ENCODE measurements around the gene ZNF91. TPM values are rescaled to one million over a fixed set of nuclear protein-coding genes. Genes with fewer than 3 reads are reported as not detected.
"Not testable (repeated sequence)": the region's sequence is repeated elsewhere in the genome, so short reads cannot be mapped to it uniquely, and the experiment has no call there.

Gene ZNF91
- 13.2 TPM in 2 replicates for total RNA-seq (2014; rRNA removed; shearing (Covaris generic))
- polyA plus RNA-seq (2015; cell fraction: cytosol; rRNA removed): 5.7 and 8.9 TPM in 2 replicates
- polyA plus RNA-seq (2015; cell fraction: nucleus; rRNA removed): 16.3 and 21.2 TPM in 2 replicates

DNA sequence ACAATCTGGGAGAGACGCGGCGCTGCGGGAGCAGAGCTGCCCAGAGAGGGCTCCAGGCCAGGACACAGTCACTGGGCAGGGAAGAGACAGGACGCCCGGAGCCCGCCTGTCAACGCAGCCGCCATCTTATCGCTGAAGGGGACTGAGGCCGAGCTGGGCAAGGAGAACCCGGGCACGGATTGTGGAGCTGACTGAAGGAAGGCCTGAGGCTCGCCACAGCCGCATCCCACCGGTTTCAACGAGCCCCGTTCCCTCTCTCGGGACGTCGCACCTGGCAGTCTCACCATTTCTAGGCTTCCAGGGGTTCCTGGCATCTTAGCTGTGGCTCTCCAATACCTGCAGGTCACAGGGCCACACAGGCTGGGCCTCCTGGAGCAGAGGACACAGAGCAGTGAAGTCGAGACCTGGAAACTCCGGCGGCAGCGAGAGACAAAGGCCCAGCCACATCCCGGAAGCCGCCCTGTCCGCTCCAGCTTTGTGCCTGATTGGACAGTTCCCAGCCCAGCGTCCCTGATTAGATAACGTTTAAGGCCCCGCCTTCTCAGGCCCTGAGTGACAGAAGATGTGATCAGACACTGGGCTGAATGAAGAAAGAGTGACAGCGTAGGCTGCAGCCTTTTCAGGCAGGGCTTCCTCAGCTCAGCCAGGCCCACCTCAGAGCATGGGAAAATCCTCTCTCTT lies at the start of gene ZNF91:
Gene ZNF91 (minus strand): TSS at position 431 of the 681 bp plus-strand sequence. CDS start 117 bp downstream, at position 314.
- peak; percentile 94 for DNase-seq (ENCODE audit: low read depth, low spot score)
- in situ Hi-C loops (cut with HindIII; ENCODE audit: low pct_unique_long_range_greater_than_20kb, low sequenced_read_pairs): no loop called here

DNA sequence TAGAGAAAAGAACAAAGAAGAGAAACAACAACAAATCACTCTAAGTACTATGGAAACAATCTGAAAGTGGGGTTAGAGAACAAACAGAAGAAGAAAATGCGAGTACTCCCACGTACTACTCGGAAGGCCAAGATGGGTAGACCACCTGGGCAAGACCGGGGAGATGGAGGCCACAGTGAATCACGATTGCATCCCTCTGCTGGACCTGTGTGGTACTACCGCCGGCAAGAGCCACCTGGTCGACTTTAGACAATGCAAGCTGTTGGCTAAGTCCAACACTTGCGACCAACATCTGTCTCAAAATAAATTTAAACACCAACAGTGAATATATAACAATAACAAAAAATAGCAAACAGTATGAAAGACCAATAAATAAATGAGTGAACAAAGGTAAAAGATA lies 45.5 kb upstream of the ZNF91 start:
- DNase-seq (ENCODE audit: low read depth, low spot score): peak; percentile 19
- in situ Hi-C loops (cut with HindIII; ENCODE audit: low pct_unique_long_range_greater_than_20kb, low sequenced_read_pairs): no loop called here

DNA sequence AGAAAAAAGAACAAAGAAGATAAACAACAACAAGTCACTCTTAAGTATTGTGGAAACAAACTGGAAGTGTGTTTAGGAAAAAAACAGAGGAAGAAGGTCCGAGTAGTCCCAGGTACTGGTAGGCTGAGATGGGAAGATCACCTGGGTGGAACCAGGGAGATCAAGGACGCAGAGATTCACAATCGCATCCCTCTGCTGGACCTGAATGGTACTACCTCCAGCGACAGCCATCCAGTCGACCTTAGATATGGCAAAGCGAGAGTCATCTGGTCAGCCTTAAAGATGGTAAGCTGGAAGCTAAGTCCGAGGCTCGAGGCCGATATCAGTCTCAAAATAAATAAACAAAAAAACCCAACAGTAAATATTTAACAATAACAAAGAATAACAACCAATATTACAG lies 44.9 kb upstream of the ZNF91 start:
- DNase-seq (ENCODE audit: low read depth, low spot score): peak; percentile 26

DNA sequence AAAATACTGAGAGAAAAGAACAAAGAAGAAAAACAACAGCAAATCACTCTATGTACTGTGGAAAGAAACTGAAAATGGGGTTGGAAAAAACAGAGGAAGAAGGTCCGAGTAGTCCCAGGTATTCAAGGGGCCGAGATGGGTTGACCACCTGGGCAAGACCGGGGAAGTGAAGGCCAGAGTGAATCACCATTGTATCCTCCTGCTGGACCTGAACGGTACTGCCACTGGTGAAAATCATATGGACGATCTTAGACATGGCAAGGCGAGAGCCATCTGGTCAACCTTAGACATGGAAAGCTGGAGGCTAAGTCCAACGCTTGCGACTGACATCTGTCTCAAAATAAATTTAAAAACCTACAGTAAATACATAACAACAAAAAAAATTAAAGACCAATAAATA lies 44.4 kb upstream of the ZNF91 start:
- DNase-seq (ENCODE audit: low read depth, low spot score): no peak
- in situ Hi-C loops (cut with HindIII; ENCODE audit: low pct_unique_long_range_greater_than_20kb, low sequenced_read_pairs): no loop called here

More for the DNA sequence above, 44.9 kb upstream of the ZNF91 start:
- in situ Hi-C loops (cut with HindIII; ENCODE audit: low pct_unique_long_range_greater_than_20kb, low sequenced_read_pairs): no loop called here

DNA sequence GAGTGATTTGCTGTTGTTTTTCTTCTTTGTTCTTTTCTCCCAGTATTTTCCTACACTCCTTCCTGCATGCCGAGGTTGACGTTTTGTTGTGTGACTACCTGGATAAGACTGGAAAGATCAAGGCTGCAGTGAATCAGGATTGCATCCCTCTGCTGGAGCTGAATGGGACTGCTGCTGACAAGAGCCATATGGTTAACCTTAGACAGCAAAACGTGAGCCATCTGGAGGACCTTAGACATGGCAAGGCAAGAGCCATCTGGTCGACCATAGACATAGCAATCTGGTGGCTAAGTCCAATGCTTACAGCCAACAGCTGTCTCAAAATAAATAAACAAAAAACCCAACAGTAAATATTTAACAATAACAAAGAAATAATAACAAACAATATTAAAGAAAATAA lies 42.6 kb upstream of the ZNF91 start:
- in situ Hi-C loops (cut with HindIII; ENCODE audit: low pct_unique_long_range_greater_than_20kb, low sequenced_read_pairs): no loop called here
- DNase-seq (ENCODE audit: low read depth, low spot score): no peak

DNA sequence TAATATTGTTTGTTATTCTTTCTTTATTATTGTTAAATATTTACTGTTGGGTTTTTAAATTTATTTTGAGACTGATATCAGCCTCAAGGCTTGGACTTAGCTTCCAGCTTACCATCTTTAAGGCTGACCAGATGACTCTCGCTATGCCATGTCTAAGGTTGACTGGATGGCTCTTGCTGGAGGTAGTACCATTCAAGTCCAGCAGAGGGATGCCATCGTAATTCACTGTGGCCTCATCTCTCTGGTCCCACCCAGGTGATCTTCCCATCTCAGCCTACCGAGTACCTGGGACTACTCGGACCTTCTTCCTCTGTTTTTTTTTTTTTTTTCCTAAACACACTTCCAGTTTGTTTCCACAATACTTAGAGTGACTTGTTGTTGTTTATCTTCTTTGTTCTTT lies 41.7 kb upstream of the ZNF91 start:
- peak; percentile 29 for DNase-seq (ENCODE audit: low read depth, low spot score)

DNA sequence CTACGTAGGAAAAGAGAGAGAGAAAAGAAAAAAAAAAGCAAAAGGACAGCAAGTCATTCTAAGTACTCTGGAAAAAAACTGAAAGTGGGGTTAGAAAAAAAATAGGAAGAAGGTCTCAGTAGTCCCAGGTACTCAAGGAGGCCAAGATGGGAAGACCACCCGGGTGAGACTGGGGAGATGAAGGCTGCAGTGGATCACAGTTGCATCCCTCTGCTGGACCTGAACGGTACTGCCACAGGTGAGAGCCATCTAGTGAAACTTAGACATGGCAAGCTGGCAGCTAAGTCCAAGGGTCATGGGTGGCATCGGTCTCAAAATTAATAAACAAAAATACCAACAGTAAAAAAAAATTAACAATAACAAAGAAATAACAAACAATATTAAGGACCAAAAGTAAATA lies 41.0 kb upstream of the ZNF91 start:
- in situ Hi-C loops (cut with HindIII; ENCODE audit: low pct_unique_long_range_greater_than_20kb, low sequenced_read_pairs): no loop called here
- DNase-seq (ENCODE audit: low read depth, low spot score): no peak

More for the DNA sequence above, 41.7 kb upstream of the ZNF91 start:
- in situ Hi-C loops (cut with HindIII; ENCODE audit: low pct_unique_long_range_greater_than_20kb, low sequenced_read_pairs): no loop called here

DNA sequence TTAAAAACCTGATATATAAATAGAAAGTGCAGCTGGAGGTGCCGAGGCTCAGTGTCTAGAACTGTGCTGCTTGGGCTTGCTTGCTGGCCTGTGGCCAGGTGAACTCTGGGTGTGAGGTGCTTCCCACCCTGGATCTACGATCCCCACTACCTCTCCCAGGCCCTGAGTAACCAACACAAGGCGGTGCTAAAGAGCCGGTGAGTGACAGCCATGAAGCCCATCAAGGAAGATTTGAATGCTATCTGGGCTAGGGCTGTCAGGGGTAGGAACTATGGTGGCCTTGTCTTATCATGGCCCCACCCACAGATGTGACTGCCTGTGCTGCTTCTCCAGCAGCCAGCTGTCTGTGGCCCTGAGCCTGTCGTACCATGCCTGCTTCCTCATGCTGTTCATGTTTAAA lies 25.6 kb upstream of the ZNF91 start:
- in situ Hi-C loops (cut with HindIII; ENCODE audit: low pct_unique_long_range_greater_than_20kb, low sequenced_read_pairs): no loop called here
- DNase-seq (ENCODE audit: low read depth, low spot score): no peak

DNA sequence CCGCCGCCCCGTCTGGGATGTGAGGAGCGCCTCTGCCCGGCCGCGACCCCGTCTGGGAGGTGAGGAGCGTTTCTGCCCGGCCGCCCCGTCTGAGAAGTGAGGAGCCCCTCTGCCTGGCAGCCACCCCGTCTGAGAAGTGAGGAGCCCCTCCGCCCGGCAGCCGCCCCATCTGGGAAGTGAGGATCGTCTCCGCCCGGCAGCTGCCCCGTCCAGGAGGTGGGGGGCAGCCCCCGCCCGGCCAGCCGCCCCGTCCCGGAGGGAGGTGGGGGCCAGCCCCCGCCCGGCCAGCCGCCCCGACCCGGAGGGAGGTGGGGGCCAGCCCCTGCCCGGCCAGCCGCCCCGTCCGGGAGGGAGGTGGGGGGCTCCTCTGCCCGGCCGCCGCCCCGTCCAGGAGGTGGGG lies 24.0 kb upstream of the ZNF91 start:
- in situ Hi-C loops (cut with HindIII; ENCODE audit: low pct_unique_long_range_greater_than_20kb, low sequenced_read_pairs); DNase-seq (ENCODE audit: low read depth, low spot score): not testable (repeated sequence)

DNA sequence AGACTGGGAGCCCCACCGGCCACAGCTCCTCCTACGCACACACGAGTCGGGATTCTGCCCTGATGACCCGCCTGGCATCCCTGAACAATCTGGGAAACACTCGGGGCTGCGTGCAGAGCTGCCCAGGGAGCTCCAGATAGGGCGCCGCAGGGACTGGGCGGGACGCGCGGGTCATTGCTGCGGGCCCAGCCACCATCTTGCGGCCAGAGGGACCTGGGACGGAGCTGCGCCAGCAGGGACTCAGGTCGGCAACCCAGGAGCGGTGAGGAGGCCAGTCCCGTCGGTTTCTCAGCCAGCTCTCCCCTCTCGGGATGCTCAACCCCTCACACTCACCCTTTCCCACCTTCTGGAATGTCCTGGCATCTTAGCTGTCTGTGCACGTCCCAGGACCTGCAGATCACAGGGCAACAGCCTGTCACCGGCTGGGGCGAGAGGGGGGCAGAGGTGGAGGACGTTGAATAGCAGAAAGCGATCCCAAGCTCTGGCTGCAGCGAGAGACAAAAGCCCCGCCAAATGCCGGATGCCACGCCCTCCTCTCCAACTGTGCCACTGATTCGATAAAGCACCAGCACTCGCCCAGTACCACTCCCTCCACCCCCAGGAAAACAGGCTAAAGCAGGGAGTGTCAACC lies 20.4 kb upstream of the ZNF91 start:
- in situ Hi-C loops (cut with HindIII; ENCODE audit: low pct_unique_long_range_greater_than_20kb, low sequenced_read_pairs): no loop called here
- no peak for DNase-seq (ENCODE audit: low read depth, low spot score)

DNA sequence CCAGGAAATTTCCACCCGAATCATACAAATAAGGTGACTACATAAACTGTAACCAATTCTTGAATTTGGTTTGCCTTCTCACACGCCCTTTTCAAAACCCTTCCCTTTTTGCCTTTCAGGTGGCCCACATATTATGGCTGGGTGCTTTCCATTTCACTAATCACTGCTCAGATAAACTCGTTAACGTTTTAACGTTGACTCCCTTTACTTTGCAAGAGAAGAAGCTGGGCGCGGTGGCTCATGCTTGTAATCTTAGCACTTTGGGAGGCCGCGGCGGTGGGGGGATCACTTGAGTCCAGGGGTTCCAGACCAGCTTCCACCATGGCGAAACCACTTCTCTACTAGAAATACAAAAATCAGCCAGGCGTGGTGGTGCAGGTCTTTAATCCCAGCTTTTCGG lies 19.8 kb upstream of the ZNF91 start:
- no peak for DNase-seq (ENCODE audit: low read depth, low spot score)
- in situ Hi-C loops (cut with HindIII; ENCODE audit: low pct_unique_long_range_greater_than_20kb, low sequenced_read_pairs): no loop called here

DNA sequence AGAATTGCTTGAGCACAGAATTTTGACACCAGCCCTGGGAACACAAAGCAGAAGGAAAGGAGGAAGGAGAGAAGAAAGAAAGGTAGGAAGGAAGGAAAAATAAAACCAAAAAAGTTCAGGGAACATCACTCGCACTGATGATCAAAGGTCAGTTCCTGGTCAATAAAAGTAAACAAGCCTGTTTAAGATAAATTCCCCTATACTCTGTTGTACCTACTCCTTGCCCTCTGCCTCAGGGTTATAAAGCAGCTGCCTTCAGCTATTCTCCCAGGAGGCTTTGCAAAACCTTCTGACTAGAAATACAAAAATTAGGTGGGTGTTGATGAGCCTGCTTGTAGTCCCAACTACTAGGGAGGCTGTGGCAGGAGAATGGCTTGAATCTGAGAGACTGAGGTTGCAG lies 14.9 kb upstream of the ZNF91 start:
- DNase-seq (ENCODE audit: low read depth, low spot score): no peak
- in situ Hi-C loops (cut with HindIII; ENCODE audit: low pct_unique_long_range_greater_than_20kb, low sequenced_read_pairs): no loop called here

DNA sequence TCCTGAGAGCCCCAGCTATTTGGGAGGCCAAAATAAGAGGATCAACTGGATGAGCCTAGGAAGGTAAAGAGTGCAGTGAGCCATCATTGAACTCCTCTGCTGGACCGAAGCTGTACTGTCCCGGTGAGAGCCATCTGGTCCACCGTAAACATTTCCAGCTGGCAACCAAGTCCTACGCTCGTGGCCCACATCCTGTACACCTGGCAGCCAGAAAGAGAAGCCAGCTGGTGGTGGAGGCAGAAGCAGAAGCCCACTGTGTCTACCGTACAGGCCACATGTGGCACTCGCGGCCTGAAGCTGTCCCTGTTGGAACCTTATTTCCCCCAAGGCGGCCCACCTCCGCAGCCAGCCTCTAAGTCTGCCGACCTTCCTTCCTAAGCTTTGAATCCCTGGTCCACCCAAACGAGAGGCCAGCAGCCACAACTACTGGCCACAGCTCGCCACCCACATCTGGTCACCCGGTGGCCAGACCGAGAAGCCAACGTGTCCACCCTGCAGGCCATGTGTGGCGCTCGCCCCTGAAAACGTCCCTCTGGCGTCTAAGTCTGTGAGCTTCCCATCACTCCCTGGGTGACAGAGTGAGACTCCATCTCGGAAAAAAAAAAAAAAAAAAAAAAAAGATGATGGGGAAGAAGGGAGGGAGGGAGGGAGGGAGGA lies 14.2 kb upstream of the ZNF91 start:
- DNase-seq (ENCODE audit: low read depth, low spot score): no peak
- in situ Hi-C loops (cut with HindIII; ENCODE audit: low pct_unique_long_range_greater_than_20kb, low sequenced_read_pairs): no loop called here

DNA sequence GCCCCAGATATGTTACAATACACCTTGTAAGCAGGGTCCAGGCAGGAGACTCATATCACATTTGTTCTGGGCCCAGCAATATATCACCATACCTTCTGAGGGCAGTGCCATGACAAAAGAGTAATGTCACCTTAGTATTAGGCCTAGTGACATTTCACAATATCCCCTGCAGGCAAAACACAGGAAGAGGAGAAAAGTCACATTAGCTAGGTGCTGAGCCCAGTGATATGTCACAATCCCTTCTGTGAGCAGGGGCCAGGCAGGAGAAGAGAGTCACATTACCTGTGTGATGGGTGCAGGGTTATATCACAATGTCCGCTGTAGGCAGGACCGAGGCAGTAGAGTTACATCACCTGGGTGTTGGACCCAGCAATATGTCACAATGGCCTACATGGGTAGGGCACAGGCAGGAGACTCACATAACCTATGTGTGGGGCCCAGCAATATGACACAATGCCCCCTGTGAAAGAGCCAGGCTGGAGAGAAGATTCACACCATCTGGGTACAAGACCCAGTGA lies 12.4 kb upstream of the ZNF91 start:
- in situ Hi-C loops (cut with HindIII; ENCODE audit: low pct_unique_long_range_greater_than_20kb, low sequenced_read_pairs): no loop called here
- DNase-seq (ENCODE audit: low read depth, low spot score): no peak

DNA sequence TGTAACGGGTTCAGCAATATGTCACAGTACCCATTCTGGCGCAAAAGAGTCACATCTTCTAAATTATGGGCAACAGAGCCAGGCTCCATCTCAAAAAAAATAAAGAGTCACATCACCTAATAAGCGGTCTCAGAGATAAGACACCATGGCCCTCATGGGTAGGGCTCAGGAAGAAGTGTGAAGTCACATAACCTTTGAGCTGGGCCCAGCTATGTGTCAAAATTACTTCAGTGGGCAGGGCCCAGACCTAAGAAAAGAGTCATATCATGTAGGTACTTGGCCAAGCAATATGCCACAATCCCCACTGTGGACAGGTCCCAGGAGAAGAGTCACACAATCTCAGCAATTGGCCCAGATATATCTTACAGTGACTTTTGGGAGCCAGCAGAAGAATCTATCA lies 11.4 kb upstream of the ZNF91 start:
- no peak for DNase-seq (ENCODE audit: low read depth, low spot score)
- in situ Hi-C loops (cut with HindIII; ENCODE audit: low pct_unique_long_range_greater_than_20kb, low sequenced_read_pairs): no loop called here

DNA sequence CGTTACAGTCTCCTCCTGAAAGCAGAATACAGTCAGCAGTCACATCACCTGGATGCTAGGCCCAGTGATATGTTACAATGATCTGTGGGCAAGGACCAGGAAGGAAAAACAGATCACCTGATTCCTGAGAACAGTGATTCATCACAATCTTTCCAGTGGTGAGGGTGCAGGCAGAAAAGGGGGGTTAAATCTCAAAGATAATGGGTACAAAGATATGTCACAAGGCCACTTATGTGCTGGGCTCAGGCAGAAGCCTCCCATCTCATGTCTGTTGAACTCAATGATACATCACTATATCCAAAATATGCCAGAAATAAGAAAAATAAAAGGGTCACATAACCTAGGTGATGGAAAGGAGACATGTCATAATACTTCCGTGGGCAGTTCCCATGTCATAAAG lies 10.8 kb upstream of the ZNF91 start:
- no peak for DNase-seq (ENCODE audit: low read depth, low spot score)
- in situ Hi-C loops (cut with HindIII; ENCODE audit: low pct_unique_long_range_greater_than_20kb, low sequenced_read_pairs): no loop called here

DNA sequence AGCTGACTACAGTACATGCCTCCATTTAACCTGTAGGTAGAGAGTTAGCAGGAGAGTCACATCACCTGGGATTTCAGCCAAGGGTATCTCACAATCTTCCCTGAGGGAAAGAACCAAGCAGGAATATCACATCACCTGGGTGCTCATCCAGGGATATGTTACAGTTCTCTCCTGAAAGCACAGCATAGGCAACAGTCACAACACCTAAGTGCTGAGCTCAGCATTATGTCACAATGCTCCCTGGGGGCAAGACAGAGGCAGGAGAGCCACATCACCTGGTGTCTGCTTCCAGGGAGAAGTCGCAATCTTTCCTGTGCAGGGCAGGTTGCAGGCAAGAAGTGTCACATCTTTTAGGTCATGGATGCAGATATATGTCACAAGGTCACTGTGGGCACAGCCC lies 9.4 kb upstream of the ZNF91 start:
- in situ Hi-C loops (cut with HindIII; ENCODE audit: low pct_unique_long_range_greater_than_20kb, low sequenced_read_pairs): no loop called here
- no peak for DNase-seq (ENCODE audit: low read depth, low spot score)

DNA sequence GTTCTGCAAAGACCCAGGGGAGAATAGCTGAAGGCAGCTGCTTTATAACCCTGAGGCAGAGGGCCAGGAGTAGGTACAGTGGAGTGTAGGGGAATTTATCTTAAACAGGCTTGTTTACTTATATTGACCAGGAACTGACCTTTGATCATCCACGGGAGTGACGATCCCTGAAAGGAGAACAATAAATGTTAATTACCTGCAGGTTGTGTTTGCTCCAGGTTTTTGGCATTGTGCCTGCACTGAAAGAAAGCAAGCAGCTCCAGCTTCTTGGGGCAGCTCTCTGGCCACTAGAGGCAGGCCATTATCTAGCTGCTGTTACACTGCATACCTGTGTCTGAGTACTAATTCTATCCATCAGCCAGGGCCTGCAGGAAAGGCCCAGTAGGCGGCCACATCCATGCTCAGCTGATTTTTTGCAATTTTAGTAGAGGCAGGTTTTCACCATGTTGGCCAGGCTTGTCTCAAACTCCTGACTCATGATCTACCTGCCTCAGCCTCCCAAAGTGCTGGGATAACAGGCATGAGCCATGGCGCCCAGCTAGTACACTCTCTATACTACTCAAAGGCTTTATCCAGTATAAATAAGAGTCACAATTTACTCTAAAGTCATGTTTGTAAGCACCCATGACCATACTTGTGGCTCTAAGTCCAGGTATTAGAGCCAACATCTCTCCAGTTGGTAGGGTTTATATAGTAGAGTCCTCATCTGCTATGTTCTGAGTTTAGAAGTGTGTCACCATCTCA lies 8.5 kb upstream of the ZNF91 start:
- in situ Hi-C loops (cut with HindIII; ENCODE audit: low pct_unique_long_range_greater_than_20kb, low sequenced_read_pairs): no loop called here
- no peak for DNase-seq (ENCODE audit: low read depth, low spot score)
